Activated CD8-positive, alpha-beta T cell treated with anti-CD3 and anti-CD28 coated beads for 36 hours (primary cell): ENCODE measurements around the gene TNFRSF25. TPM values are rescaled to one million over a fixed set of nuclear protein-coding genes. Genes with fewer than 3 reads are reported as not detected.

Experiments used
- ATAC-seq: fragments of 200-7000 bp; cut with Tn5 transposase; one replicate; pipeline ENCODE4 v1.10.0; 2021; ENCODE audit warnings: mild to moderate bottlenecking, moderate library complexity
- CTCF ChIA-PET: fragments of 350-600 bp; sonication (Branson Sonifier 250); formaldehyde crosslinking; loops from one replicate; lab custom pipeline; 2021; ENCODE audit warnings: antibody characterized with exemption; lab: Charles Lee
- POLR2A ChIA-PET: fragments of 350-600 bp; sonication (Branson Sonifier 250); formaldehyde crosslinking; loops from one replicate; lab custom pipeline; 2021; ENCODE audit warnings: antibody characterized with exemption; lab: Charles Lee
- DNase-seq: peaks from one replicate; pipeline ENCODE4 v3.0.0-alpha.2; 2020
- H3K27ac Mint-ChIP-seq: one replicate; pipeline ENCODE4 v1.8.0; 2021; ENCODE audit warnings: mild to moderate bottlenecking, mixed read lengths
- H3K27me3 Mint-ChIP-seq: one replicate; pipeline ENCODE4 v1.8.0; 2021; ENCODE audit warnings: mixed read lengths
- H3K36me3 Mint-ChIP-seq: one replicate; pipeline ENCODE4 v1.8.0; 2021; ENCODE audit warnings: low read depth, mixed read lengths
- H3K4me1 Mint-ChIP-seq: one replicate; pipeline ENCODE4 v1.8.0; 2021; ENCODE audit warnings: low read depth, mixed read lengths
- H3K4me3 Mint-ChIP-seq: one replicate; pipeline ENCODE4 v1.8.0; 2021; ENCODE audit warnings: mild to moderate bottlenecking, moderate library complexity, mixed read lengths
- H3K9me3 Mint-ChIP-seq: one replicate; pipeline ENCODE4 v1.8.0; 2021; ENCODE audit warnings: mixed read lengths
- intact Hi-C: fragments of 100-400 bp; cut with micrococcal nuclease; formaldehyde crosslinking; loops from one replicate; pipeline ENCODE4 v1.10.0; 2022
- total RNA-seq, 2 experiments: library from RNA; stranded (reverse); gene quantifications; one replicate each; pipeline ENCODE4 v1.2.3, GENCODE V29; 2021
- TF ChIP-seq, protein P1 (sequence below): fragments of 200-600 bp; IDR thresholded peaks from one replicate; pipeline ENCODE4 v1.8.0; 2022; ENCODE audit warnings: antibody characterized with exemption, mild to moderate bottlenecking

TNFRSF25 gene
- 10 to 100 TPM; 55.8 to 57.8 TPM for total RNA-seq

DNA sequence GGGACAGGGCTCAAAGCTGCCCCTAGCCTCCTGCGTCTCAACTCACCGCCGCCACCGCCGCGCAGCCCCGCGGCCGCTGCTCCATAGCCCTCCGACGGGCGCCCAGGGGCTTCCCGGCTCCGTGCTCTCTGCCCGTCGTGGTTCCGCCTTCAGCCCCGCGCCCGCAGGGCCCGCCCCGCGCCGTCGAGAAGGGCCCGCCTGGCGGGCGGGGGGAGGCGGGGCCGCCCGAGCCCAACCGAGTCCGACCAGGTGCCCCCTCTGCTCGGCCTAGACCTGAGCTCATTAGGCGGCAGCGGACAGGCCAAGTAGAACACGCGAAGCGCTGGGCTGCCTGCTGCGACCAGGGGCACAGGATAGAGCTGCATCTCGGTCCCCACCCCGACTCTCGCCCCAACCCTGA is at the start of gene TNFRSF25:
Gene TNFRSF25, minus strand, starts transcription at position 151 of the 400 bp plus-strand sequence. Its CDS starts 66 bp downstream, at position 85.
- DNase-seq, result peak; percentile 57
- no peaks in the 10 kb centered on the region for H3K9me3 Mint-ChIP-seq
- ChIA-PET CTCF (interaction anchor here (0.9 to 3.9 kb wide), 7 partner anchors 11 to 181 kb away, joined by 3 to 38 read pairs (median 4); no protein-coding TSS in a partner anchor), POLR2A (interaction anchor here (1.0 kb wide), 1 partner anchor 219 kb away, joined by 3 read pairs; no protein-coding TSS in a partner anchor)
- H3K4me1 Mint-ChIP-seq, result peaks cover 31% of the 10 kb centered on the region
- ATAC-seq, result peak; percentile 65
- peaks cover 25% of the 10 kb centered on the region for H3K36me3 Mint-ChIP-seq
- H3K27ac Mint-ChIP-seq, result peak within 1 kb of the TSS; percentile 86
- intact Hi-C loops, result no loop called here
- H3K27me3 Mint-ChIP-seq, result no peaks in the 10 kb centered on the region
- H3K4me3 Mint-ChIP-seq, result peak within 1 kb of the TSS; percentile 92
- TF ChIP-seq, protein P1, sequence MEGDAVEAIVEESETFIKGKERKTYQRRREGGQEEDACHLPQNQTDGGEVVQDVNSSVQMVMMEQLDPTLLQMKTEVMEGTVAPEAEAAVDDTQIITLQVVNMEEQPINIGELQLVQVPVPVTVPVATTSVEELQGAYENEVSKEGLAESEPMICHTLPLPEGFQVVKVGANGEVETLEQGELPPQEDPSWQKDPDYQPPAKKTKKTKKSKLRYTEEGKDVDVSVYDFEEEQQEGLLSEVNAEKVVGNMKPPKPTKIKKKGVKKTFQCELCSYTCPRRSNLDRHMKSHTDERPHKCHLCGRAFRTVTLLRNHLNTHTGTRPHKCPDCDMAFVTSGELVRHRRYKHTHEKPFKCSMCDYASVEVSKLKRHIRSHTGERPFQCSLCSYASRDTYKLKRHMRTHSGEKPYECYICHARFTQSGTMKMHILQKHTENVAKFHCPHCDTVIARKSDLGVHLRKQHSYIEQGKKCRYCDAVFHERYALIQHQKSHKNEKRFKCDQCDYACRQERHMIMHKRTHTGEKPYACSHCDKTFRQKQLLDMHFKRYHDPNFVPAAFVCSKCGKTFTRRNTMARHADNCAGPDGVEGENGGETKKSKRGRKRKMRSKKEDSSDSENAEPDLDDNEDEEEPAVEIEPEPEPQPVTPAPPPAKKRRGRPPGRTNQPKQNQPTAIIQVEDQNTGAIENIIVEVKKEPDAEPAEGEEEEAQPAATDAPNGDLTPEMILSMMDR, result no peak

GRCh38 chr1:6515771-6516170 is 49.8 kb upstream of the TNFRSF25 start:
- CTCF ChIA-PET, result no interaction called here
- H3K4me3 Mint-ChIP-seq, result no peak overlapping the region
- H3K9me3 Mint-ChIP-seq, result no peaks in the 10 kb centered on the region
- H3K4me1 Mint-ChIP-seq, result no peaks in the 10 kb centered on the region
- no peak for ATAC-seq
- intact Hi-C loops, result no loop called here
- H3K27me3 Mint-ChIP-seq, result no peaks in the 10 kb centered on the region
- TF ChIP-seq, protein P1, result no peak
- no peak for DNase-seq
- H3K27ac Mint-ChIP-seq, result no peak overlapping the region
- POLR2A ChIA-PET, result no interaction called here
- no peaks in the 10 kb centered on the region for H3K36me3 Mint-ChIP-seq

DNA sequence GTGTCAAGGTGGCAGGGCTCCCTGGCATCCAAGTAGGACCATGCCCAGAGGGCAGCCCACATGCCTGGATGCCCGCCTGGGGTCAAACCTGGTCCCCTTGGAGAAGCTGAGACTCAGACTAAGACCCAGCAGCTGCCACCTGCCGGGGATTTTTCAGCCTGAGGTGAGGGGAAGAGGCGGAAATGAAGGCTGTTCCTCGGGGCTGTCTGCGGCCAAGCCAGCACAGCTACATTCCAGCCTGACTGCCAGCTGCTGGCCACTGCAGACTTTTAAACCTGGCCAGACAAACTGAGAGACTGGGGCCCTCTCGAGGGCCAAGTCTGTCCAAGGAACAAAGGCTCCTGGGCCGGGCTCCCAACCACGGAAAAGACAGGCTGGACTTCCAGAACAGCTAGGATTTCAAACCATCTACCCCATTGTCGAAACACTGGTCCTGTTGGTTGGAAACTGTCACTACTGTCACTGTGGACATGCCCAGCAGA is 47.4 kb upstream of the TNFRSF25 start:
- POLR2A ChIA-PET, result interaction anchor here (1.4 to 1.7 kb wide), 2 partner anchors 9 to 10 kb away, joined by 3 to 6 read pairs; no protein-coding TSS in a partner anchor
- Mint-ChIP-seq H3K36me3 (no peaks in the 10 kb centered on the region), H3K9me3 (no peaks in the 10 kb centered on the region), H3K27ac (no peak overlapping the region), H3K27me3 (no peaks in the 10 kb centered on the region), H3K4me1 (no peaks in the 10 kb centered on the region), H3K4me3 (no peak overlapping the region)
- intact Hi-C loops, result no loop called here
- ATAC-seq, result no peak
- TF ChIP-seq, protein P1, result no peak
- CTCF ChIA-PET, result interaction anchor here (1.1 kb wide), 1 partner anchor 24 kb away, joined by 3 read pairs; no protein-coding TSS in a partner anchor
- no peak for DNase-seq

GRCh38 chr1:6512908-6513280 is 46.9 kb upstream of the TNFRSF25 start:
- Mint-ChIP-seq H3K27me3 (no peaks in the 10 kb centered on the region), H3K4me1 (no peaks in the 10 kb centered on the region), H3K36me3 (no peaks in the 10 kb centered on the region), H3K4me3 (no peak overlapping the region), H3K27ac (no peak overlapping the region), H3K9me3 (no peaks in the 10 kb centered on the region)
- DNase-seq, result no peak
- TF ChIP-seq, protein P1, result no peak
- ChIA-PET CTCF (no interaction called here), POLR2A (interaction anchor here (1.4 to 1.7 kb wide), 2 partner anchors 10 kb away, joined by 3 to 6 read pairs; no protein-coding TSS in a partner anchor)
- no peak for ATAC-seq
- intact Hi-C loops, result no loop called here

- Mint-ChIP-seq H3K27ac (no peak overlapping the region), H3K36me3 (no peaks in the 10 kb centered on the region), H3K4me3 (no peak overlapping the region), H3K4me1 (no peaks in the 10 kb centered on the region), H3K27me3 (no peaks in the 10 kb centered on the region), H3K9me3 (no peaks in the 10 kb centered on the region)
- ChIA-PET POLR2A (interaction anchor here (1.4 to 1.7 kb wide), 2 partner anchors 9 to 10 kb away, joined by 3 to 6 read pairs; no protein-coding TSS in a partner anchor), CTCF (no interaction called here)
- no peak for ATAC-seq
- intact Hi-C loops, result no loop called here
- no peak for DNase-seq
- TF ChIP-seq, protein P1, result no peak
Observed at GRCh38 chr1:6512245-6512907, 46.4 kb upstream of the TNFRSF25 start.
